Measurements from ENCODE around the gene NKX2-1.

DNA sequence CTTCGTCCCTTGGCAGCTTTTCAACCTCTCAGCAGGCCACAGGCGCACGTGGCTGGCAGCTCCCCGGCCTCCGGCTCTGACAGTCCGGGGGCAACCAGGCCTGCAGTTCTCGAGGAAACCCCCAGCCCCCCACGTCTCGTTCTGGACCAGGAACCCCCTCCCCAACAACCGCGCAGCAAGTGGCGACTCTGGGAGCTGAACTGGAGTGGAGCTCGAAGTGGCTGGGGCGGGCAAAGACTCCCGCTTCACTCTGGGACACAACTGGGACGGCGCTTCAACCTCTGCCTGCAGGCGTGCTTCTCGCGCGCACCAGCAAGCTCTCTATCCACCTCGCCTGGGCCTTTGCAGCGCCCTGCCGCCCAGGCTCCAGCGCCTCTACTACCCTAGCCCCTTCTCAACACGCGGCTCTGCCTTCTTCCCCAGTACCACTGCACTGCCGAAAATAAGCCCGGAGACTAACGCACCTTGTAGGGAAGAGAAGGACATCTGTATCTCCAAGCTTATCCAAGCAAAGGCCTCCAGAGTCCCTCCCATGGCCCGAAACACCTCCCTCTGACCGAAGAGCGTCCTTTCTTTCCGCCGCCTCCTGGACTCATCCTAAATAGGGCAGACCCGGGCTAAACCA lies 2.4 kb upstream of the NKX2-1 start:
- no peak for TF ChIP-seq CTCF (IDR thresholded peaks at IDR 0.05)
- TF ChIP-seq EP300 (IDR thresholded peaks at IDR 0.05), result no peak
